ENCODE data around the gene FOXD3. TPM values are rescaled to one million over a fixed set of nuclear protein-coding genes. Genes with fewer than 3 reads are reported as not detected.

FOXD3 gene
- total RNA-seq, 4 donors from 2014 or later = 0.26 to 2.8 (median 1.5) TPM; not detected in 1

DNA sequence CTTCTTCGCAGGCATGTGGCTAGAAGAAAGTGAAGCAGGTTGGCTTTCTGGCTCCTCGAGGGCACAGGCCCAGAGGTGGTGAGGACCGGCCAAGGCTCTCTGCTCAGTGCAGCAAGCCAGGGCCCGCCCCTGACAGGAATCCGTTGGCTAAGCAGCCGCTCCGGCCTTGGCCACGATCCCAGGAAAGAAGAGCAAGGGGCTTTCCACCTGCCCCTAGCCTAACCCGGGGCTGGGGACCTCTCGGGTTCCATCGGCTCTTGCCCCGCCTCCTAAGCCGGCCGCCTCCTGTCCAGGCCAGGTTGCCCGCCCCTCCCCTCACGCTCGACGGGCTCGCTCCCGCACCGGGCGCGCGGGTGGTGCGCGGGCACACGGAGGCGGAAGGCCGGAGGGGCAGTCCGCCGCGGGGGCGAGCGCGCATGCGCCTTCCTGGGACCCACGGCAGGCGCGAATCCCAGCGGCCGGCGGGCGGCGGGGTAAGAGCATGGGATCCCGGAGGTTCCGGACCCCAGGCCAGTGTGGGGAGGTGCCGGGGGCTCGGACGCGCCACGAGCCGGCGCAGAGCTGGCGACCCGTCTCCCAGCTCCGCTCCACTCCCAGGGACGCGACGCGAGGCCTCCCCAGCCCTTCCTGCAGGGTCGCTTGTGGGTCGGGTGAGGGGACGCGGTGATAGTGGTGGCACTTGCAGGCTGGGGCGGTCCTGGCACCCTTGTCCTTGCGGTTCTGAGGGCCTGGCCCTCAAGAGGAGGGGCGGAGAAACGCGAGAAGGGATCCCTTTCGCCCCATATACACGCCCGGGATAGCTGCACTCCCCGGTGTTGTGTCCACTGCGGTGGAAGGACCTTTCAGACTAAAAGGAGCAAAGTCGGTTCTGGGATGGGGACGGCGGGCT, 45.1 kb downstream of the FOXD3 start, which contains the start of gene ALG6:
Gene ALG6 (plus strand): TSS at position 413 of the 889 bp plus-strand sequence. CDS start 3,351 bp downstream, outside the sequence.
- Histone ChIP-seq H3K36me3 (peaks cover 15% of the 10 kb centered on the region), H3K27me3 (peaks cover 3% of the 10 kb centered on the region), H3K9me3 (no peaks in the 10 kb centered on the region), H3K4me3 (peak within 1 kb of the TSS; percentile 94), H3K4me1 (peaks cover 14% of the 10 kb centered on the region), H3K27ac (peak within 1 kb of the TSS; percentile 85)
- peak; percentile 92 to 93 for DNase-seq (ENCODE audit: low spot score in 2 of 2)
- WGBS = 4% methylated on average over 4 of the region's 77 CpGs
- TF ChIP-seq POLR2A (IDR thresholded peaks at IDR 0.05) = peak in 1 of 2 donors; percentile 34
- no peak for TF ChIP-seq EP300 (IDR thresholded peaks at IDR 0.05)

DNA sequence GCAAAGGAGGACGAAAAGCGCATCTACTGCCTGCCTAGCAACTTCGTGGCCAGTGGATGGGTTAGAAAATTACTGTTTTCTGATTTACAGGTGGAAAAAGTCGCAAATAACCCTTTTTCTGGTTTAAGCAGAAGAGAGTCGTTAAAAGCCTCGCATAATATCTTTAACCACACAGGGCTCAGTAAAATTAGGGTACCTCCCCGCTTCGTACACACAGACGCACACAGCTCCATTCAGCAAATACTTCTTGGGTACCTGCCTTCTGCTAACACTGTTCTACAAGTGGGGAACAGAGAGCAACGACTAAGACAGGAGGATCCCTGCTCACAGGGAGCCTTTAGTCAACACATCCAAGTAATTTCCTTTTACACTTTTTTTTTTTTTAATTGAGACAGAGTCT, 45.8 kb downstream of the FOXD3 start:
- H3K9me3 ChIP-seq = no peaks in the 10 kb centered on the region
- DNase-seq (ENCODE audit: low spot score in 2 of 2) = no peak
- H3K27ac ChIP-seq = peak overlapping the region; percentile 85
- TF ChIP-seq EP300 (IDR thresholded peaks at IDR 0.05) (no peak), POLR2A (IDR thresholded peaks at IDR 0.05) (no peak), POLR2AphosphoS5 (IDR thresholded peaks at IDR 0.05) (no peak)
- TF ChIP-seq, protein P1, sequence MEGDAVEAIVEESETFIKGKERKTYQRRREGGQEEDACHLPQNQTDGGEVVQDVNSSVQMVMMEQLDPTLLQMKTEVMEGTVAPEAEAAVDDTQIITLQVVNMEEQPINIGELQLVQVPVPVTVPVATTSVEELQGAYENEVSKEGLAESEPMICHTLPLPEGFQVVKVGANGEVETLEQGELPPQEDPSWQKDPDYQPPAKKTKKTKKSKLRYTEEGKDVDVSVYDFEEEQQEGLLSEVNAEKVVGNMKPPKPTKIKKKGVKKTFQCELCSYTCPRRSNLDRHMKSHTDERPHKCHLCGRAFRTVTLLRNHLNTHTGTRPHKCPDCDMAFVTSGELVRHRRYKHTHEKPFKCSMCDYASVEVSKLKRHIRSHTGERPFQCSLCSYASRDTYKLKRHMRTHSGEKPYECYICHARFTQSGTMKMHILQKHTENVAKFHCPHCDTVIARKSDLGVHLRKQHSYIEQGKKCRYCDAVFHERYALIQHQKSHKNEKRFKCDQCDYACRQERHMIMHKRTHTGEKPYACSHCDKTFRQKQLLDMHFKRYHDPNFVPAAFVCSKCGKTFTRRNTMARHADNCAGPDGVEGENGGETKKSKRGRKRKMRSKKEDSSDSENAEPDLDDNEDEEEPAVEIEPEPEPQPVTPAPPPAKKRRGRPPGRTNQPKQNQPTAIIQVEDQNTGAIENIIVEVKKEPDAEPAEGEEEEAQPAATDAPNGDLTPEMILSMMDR (IDR thresholded peaks at IDR 0.05) = no peak
- H3K27me3 ChIP-seq = no peaks in the 10 kb centered on the region
- H3K36me3 ChIP-seq = peaks cover 21% of the 10 kb centered on the region
- peaks cover 14% of the 10 kb centered on the region for H3K4me1 ChIP-seq
- 4% methylated on average over 10 of the region's 10 CpGs for WGBS
- H3K4me3 ChIP-seq = peak overlapping the region; percentile 94

Other genes with a start within 250 kb of the FOXD3 start
- 10 to 100 TPM in 3 of 4 donors, 1 to 10 TPM in 1; 10.0 to 45.0 (median 17.6) TPM for gene ALG6, start 45.1 kb downstream of the FOXD3 start, total RNA-seq
- 10 to 100 TPM; 10.3 to 22.2 (median 16.1) TPM for gene ITGB3BP, start 200.7 kb downstream of the FOXD3 start, total RNA-seq
- gene EFCAB7, start 201.0 kb downstream of the FOXD3 start, total RNA-seq = 10 to 100 TPM in 1 of 4 donors, 1 to 10 TPM in 3; 2.8 to 14.1 (median 8.0) TPM